HG03378 (cell line): ENCODE data around the gene MXRA8.
A peak's percentile ranks its signal among the peaks of the same experiment; 100 is the strongest.
"Not testable (repeated sequence)": the region's sequence is repeated elsewhere in the genome, so short reads cannot be mapped to it uniquely, and the experiment has no call there.

Experiments used
- ATAC-seq: cut with Tn5 transposase; IDR thresholded peaks from one replicate; pipeline ENCODE4 v1.9.1; 2021; ENCODE audit warnings: mild to moderate bottlenecking, moderate library complexity; ENCODE audit not compliant: unreplicated experiment

MXRA8 gene

GRCh38 chr1:1324084-1324523 lies 34.3 kb downstream of the MXRA8 start:
- peak; percentile 21 for ATAC-seq

DNA sequence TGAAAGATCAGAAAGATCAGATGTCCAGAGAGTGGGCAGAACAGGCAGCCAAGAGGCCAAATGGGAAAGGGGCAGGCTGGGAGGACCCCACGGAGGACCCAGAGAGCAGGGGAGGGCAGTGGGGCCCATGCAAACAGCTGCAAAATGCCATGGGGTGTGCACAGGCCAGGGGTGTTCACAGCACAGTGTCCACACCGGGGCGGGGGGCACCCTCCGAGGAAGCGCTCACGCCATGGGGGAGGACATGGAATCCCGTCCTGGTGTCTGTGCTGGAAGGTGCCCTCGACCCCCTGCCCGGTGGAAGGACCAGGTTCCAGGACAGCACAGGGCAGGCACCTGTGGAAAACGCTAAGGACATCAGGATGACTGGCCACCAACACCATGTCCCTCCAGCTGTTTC lies 35.4 kb downstream of the MXRA8 start:
- no peak for ATAC-seq

- no peak for ATAC-seq
Measured at GRCh38 chr1:1322418-1322817, 35.9 kb downstream of the MXRA8 start.

DNA sequence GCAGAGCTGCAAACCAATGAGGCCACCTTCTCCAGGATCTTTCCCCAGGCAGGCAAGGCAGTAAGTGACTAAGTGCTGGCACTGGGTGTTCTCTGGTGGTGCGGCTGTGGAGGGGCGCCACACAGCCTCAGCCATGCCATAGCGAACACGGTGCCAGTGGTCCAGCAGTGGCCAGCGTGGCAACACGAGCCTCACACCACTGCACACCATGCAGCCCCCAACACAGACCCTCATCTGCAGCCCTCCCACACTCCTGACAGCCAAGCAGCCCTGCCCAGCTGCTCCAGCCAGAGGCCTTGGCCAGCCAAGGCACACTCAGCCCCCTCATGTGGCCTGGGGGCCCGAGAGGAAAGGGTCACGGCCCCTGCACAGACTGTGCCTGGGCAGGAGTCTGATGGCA lies 36.9 kb downstream of the MXRA8 start:
- no peak for ATAC-seq

DNA sequence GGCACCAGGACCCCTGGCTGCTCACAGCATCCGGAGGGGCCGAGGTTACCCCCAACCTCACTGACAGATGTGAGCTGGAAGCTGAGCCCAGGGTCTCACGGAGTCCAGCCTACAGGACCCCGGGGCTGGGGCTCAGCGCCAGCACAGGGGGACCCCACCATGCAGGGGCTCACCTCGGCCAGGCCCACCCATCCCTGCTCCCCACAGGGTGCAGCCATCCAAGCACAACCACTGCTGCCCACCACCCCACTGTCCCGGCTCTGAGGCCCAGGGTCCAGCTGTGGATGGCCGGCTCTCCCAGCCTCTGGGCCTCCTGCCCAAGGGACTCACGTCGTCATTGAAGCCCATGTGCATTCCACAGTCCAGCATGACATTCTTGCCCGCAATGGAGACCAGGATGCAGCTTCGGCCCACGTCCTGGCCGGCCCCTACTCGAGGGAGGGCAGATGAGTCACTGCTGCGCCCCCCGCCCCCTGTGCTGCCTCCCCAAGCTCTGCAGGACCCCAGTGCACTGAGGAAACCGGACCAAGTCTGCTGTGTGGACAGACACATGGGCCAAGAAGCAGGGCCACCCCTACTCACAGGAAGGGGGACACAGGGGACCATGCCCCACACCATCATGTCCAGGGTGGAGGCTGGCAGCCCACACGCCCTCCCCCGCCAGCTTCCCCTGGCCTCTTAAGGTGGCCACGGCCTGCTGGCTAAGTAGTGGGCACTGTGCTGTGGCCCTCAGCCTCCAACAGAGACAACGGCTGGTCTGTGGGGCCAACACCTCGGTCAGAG lies 37.5 kb downstream of the MXRA8 start:
- no peak for ATAC-seq

- ATAC-seq: no peak
Measured at GRCh38 chr1:1319646-1319941, 38.8 kb downstream of the MXRA8 start.

GRCh38 chr1:1318777-1319645 lies 39.3 kb downstream of the MXRA8 start:
- no peak for ATAC-seq

- no peak for ATAC-seq
Measured at GRCh38 chr1:1318131-1318652, 40.2 kb downstream of the MXRA8 start.

DNA sequence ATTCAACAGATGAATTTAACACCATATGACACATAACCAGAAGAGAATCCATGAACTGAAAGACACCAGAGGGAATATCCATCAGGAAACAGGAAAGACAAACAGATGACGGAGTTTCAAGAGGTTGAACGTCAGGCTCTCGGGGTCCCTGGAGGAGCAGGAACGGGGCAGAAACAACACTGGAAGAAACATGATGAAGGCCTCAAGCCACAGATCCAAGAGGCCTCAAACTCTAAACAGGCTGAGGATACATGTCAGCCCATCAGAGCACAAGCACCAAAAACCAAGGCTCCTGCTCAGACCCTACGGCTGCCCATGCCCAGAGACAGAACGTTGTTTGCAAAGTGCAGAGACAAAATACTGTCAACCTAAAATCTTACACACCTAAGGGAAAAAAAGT lies 40.9 kb downstream of the MXRA8 start:
- ATAC-seq: no peak

- not testable (repeated sequence) for ATAC-seq
Measured at GRCh38 chr1:1316199-1316598, 42.2 kb downstream of the MXRA8 start.

DNA sequence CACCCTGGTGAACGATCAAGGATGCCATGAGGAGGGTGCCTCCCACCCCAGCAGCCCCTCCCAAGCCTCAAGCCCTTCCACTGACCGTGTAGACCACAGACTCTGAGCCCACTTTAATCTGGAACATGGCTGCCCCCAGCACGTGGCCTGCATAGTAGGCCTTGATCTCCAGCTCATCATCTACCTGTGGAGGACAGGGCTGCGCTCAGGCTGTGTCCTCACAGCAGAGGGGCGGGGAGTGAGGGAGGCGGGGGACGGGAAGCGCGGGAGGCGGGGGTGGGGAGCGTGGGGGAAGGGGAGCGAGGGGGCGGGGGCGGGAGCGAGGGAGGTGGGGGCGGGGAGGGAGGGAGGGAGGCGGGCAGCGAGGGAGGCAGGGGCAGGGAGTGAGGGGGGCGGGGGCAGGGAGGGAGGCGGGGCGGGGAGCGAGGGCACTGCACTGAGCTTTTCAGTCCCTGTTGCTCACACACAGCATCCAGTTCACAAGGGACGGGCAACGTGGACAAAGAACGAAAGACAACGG lies 42.9 kb downstream of the MXRA8 start:
- ATAC-seq: no peak

- no peak for ATAC-seq
Measured at GRCh38 chr1:1314678-1315335, 43.5 kb downstream of the MXRA8 start.

DNA sequence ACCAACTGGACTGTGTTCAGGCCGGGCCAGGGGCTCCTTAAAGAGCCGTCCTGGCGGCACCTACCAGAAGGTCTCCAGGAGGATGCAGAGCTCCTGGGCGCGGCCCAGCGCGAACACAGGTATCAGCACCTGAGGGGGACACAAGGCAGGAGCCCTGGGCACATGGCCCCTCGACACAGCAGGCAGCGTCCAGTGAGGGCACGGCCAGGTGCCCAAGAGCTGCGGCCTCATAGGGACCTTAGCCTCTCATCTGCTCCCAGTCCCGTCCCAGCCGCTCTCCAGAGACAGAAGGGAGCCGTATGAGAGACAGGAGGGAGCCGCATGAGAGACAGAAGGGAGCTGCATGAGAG lies 44.1 kb downstream of the MXRA8 start:
- no peak for ATAC-seq

- no peak for ATAC-seq
Measured at GRCh38 chr1:1313500-1314236, 44.7 kb downstream of the MXRA8 start.

GRCh38 chr1:1312450-1313314 lies 45.7 kb downstream of the MXRA8 start:
- no peak for ATAC-seq

GRCh38 chr1:1311107-1312104 lies 46.9 kb downstream of the MXRA8 start:
- ATAC-seq: no peak

DNA sequence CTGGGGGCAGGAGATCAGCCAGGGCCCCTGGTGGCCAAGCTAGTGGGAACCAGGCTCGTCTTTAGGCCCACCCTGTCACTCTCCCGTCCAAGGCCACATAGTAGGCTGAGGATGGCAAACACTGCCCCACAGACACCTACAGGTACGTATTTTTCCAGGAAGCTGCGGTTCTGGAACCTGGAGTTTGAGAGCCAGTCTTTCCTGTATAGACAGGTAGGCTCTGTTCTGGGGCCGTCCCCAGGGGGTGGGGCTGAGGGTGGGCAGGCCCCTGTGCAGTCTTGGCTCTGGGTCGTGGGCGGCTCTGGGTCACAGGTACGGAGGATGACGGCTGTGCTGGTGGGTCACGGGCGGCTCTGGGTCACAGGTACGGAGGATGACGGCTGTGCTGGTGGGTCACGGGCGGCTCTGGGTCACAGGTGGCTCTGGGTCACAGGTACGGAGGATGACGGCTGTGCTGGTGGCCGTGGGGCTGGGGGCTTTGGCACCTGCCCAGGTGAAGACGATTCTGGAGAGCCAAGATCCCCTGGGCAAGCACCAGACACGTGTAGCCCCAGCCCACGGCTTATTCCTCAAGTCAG lies 47.8 kb downstream of the MXRA8 start:
- no peak for ATAC-seq

DNA sequence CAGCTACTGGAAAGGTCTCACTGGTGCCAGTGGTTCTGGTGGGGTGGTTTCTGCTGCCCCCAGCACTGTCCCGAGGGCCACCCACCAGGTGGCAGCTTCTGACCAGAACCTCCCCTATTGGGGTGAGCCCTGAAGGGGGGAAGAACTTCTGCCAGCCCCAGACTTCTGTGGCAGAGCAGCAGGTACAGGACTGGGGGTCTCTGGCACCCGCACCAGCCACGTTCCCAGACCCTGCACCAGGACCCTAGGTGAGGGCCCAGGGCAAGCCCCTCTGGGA lies 48.3 kb downstream of the MXRA8 start:
- ATAC-seq: no peak
